Measurements from ENCODE around the gene ZNF648. TPM values are rescaled to one million over a fixed set of nuclear protein-coding genes. Genes with fewer than 3 reads are reported as not detected.
A peak's percentile ranks its signal among the peaks of the same experiment; 100 is the strongest.

Gene ZNF648
- total RNA-seq, 2 experiments from 2014 or later: not detected

GRCh38 chr1:182071924-182072323 lies 10.4 kb upstream of the ZNF648 start:
- Mint-ChIP-seq H3K9me3 (ENCODE audit: low read depth) (no peaks in the 10 kb centered on the region), H3K27me3 (peaks cover 10% of the 10 kb centered on the region), H3K4me1 (no peaks in the 10 kb centered on the region), H3K27ac (no peak overlapping the region), H3K4me3 (no peak overlapping the region), H3K36me3 (ENCODE audit: low read depth) (no peaks in the 10 kb centered on the region)
- ChIA-PET POLR2A (interaction anchor here (0.6 kb wide), 1 partner anchor 45 kb away, joined by 5 read pairs; no protein-coding TSS in a partner anchor), CTCF (interaction anchor here (0.7 to 2.3 kb wide), 5 partner anchors 9 to 592 kb away, joined by 3 to 7 read pairs (median 3); no protein-coding TSS in a partner anchor)
- intact Hi-C loops (cut with DNase I, micrococcal nuclease): no loop called here
- DNase-seq (no peak), ATAC-seq (no peak)

DNA sequence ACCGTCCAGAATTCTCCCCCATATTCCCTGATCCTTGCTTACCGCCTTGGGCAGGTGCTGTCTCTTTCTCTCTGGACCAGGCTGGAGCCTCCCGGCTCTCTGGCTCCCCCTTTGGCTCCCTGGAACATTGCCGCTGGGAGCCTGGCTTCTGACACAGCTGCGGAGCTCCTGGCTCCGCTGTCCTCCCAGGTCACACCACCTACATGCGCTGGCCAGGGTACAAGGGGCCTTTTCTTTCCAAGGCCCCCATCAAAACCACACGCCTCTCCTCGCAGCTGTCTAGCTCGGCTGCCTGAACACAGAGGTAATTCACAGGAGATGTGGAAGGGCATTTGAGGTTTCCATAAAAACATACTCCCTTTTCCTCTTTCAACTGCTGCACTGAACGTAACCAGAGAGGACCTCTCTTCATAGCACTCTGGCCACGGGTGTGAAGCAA lies 7.5 kb upstream of the ZNF648 start:
- H3K4me3 Mint-ChIP-seq: no peak overlapping the region
- ChIA-PET CTCF (interaction anchor here (0.7 to 4.5 kb wide), 9 partner anchors 11 to 328 kb away, joined by 3 to 33 read pairs (median 4); no protein-coding TSS in a partner anchor), POLR2A (no interaction called here)
- no peaks in the 10 kb centered on the region for H3K4me1 Mint-ChIP-seq
- no peak overlapping the region for H3K27ac Mint-ChIP-seq
- ATAC-seq (peak; percentile 87), DNase-seq (peak; percentile 64)
- H3K36me3 Mint-ChIP-seq (ENCODE audit: low read depth): no peaks in the 10 kb centered on the region
- H3K9me3 Mint-ChIP-seq (ENCODE audit: low read depth): no peaks in the 10 kb centered on the region
- intact Hi-C loops (cut with DNase I, micrococcal nuclease): no loop called here
- peaks cover 15% of the 10 kb centered on the region for H3K27me3 Mint-ChIP-seq

GRCh38 chr1:182066934-182067333 lies 5.4 kb upstream of the ZNF648 start:
- intact Hi-C loops (cut with DNase I, micrococcal nuclease): no loop called here
- Mint-ChIP-seq H3K4me3 (no peak overlapping the region), H3K36me3 (ENCODE audit: low read depth) (no peaks in the 10 kb centered on the region), H3K27me3 (peaks cover 24% of the 10 kb centered on the region), H3K4me1 (no peaks in the 10 kb centered on the region), H3K9me3 (ENCODE audit: low read depth) (no peaks in the 10 kb centered on the region), H3K27ac (no peak overlapping the region)
- ATAC-seq (no peak), DNase-seq (no peak)
- ChIA-PET POLR2A (no interaction called here), CTCF (interaction anchor here (3.3 to 4.5 kb wide), 2 partner anchors 13 kb away, joined by 10 to 33 read pairs; no protein-coding TSS in a partner anchor)

- Mint-ChIP-seq H3K9me3 (ENCODE audit: low read depth) (no peaks in the 10 kb centered on the region), H3K36me3 (ENCODE audit: low read depth) (no peaks in the 10 kb centered on the region), H3K4me1 (no peaks in the 10 kb centered on the region), H3K27me3 (peaks cover 33% of the 10 kb centered on the region), H3K4me3 (no peak overlapping the region), H3K27ac (no peak overlapping the region)
- ChIA-PET CTCF (interaction anchor here (0.6 to 2.8 kb wide), 3 partner anchors 11 to 27 kb away, joined by 3 to 15 read pairs (median 4); no protein-coding TSS in a partner anchor), POLR2A (no interaction called here)
- intact Hi-C loops (cut with DNase I, micrococcal nuclease): no loop called here
- ATAC-seq (no peak), DNase-seq (no peak)
Measured at GRCh38 chr1:182065126-182065845, 3.8 kb upstream of the ZNF648 start.

- intact Hi-C loops (cut with DNase I, micrococcal nuclease): no loop called here
Measured at GRCh38 chr1:182064611-182065010, 3.1 kb upstream of the ZNF648 start.

DNA sequence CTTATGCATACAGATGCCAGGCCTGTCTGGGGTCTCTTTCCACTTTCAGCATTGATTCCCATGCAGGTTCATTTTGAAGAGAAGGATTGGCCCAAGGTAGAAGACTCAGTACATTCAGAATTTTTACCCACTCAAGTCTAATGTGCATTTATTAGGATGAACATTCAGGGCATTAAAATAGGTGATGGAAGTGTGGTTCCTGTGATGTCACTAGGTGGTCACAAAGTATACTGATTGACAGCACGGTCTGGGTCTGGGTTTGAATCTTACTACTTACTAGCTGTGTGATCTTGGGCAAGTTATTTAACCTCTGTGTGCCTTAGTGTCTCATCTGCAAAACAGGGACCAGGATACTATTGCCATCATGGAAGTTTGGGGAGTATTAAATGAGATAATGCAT lies 711 bp upstream of the ZNF648 start:
- no peak overlapping the region for H3K27ac Mint-ChIP-seq
- H3K4me1 Mint-ChIP-seq: peaks cover 2% of the 10 kb centered on the region
- DNase-seq: no peak
- CTCF ChIA-PET: interaction anchor here (2.8 kb wide), 1 partner anchor 10 kb away, joined by 15 read pairs; no protein-coding TSS in a partner anchor
- H3K27me3 Mint-ChIP-seq: peaks cover 43% of the 10 kb centered on the region
- H3K9me3 Mint-ChIP-seq (ENCODE audit: low read depth): no peaks in the 10 kb centered on the region
- no peak for ATAC-seq
- POLR2A ChIA-PET: no interaction called here
- no peaks in the 10 kb centered on the region for H3K36me3 Mint-ChIP-seq (ENCODE audit: low read depth)
- intact Hi-C loops (cut with DNase I, micrococcal nuclease): no loop called here
- no peak overlapping the region for H3K4me3 Mint-ChIP-seq

More at GRCh38 chr1:182064611-182065010, 3.1 kb upstream of the ZNF648 start:
- Mint-ChIP-seq H3K27ac (no peak overlapping the region), H3K4me3 (no peak overlapping the region), H3K27me3 (peaks cover 36% of the 10 kb centered on the region), H3K9me3 (ENCODE audit: low read depth) (no peaks in the 10 kb centered on the region), H3K4me1 (no peaks in the 10 kb centered on the region), H3K36me3 (ENCODE audit: low read depth) (no peaks in the 10 kb centered on the region)
- DNase-seq (no peak), ATAC-seq (no peak)
- POLR2A ChIA-PET: no interaction called here
- CTCF ChIA-PET: interaction anchor here (0.6 to 2.8 kb wide), 3 partner anchors 10 to 28 kb away, joined by 3 to 15 read pairs (median 4); no protein-coding TSS in a partner anchor

GRCh38 chr1:182060877-182061276 lies 635 bp downstream of the ZNF648 start:
- Mint-ChIP-seq H3K27me3 (peaks cover 52% of the 10 kb centered on the region), H3K27ac (no peak overlapping the region), H3K9me3 (ENCODE audit: low read depth) (no peaks in the 10 kb centered on the region), H3K36me3 (ENCODE audit: low read depth) (no peaks in the 10 kb centered on the region), H3K4me1 (peaks cover 2% of the 10 kb centered on the region), H3K4me3 (no peak overlapping the region)
- intact Hi-C loops (cut with DNase I, micrococcal nuclease): no loop called here
- DNase-seq: no peak
- POLR2A ChIA-PET: no interaction called here
- CTCF ChIA-PET: no interaction called here
- ATAC-seq: no peak

DNA sequence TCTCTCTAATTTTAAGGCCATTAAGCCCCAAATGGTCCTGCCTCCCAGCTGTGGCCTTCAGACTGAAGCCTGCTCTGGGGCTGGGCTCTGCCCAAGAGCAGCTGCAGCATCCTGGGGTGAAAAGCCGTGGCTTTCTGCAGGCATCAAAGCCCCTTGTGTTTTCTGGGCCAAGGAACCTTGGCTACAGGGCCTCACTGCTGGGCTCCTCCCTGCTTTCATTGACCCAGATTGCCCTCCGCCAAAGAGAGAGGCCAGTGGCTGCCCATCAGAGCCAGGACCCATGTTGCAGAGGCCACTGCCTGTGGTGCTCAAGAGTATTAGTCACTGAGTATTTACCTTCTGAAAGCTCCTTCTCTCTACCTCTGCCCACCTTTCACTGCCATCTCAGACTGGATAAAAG lies 1.6 kb downstream of the ZNF648 start:
- H3K36me3 Mint-ChIP-seq (ENCODE audit: low read depth): no peaks in the 10 kb centered on the region
- H3K9me3 Mint-ChIP-seq (ENCODE audit: low read depth): no peaks in the 10 kb centered on the region
- intact Hi-C loops (cut with DNase I, micrococcal nuclease): loop anchor here in 1 of 2 experiments (10.0 kb wide), 1 partner anchor 315 kb away; no protein-coding TSS in a partner anchor
- DNase-seq (no peak), ATAC-seq (no peak)
- ChIA-PET POLR2A (no interaction called here), CTCF (interaction anchor here (0.6 to 1.6 kb wide), 2 partner anchors 19 to 338 kb away, joined by 3 to 5 read pairs; no protein-coding TSS in a partner anchor)
- peaks cover 53% of the 10 kb centered on the region for H3K27me3 Mint-ChIP-seq
- H3K4me3 Mint-ChIP-seq: no peak overlapping the region
- no peak overlapping the region for H3K27ac Mint-ChIP-seq
- peaks cover 2% of the 10 kb centered on the region for H3K4me1 Mint-ChIP-seq

- Mint-ChIP-seq H3K4me3 (no peak overlapping the region), H3K4me1 (peaks cover 6% of the 10 kb centered on the region), H3K27me3 (peaks cover 43% of the 10 kb centered on the region), H3K27ac (no peak overlapping the region), H3K36me3 (ENCODE audit: low read depth) (no peaks in the 10 kb centered on the region), H3K9me3 (ENCODE audit: low read depth) (no peaks in the 10 kb centered on the region)
- intact Hi-C loops (cut with DNase I, micrococcal nuclease): loop anchor here in 1 of 2 experiments (10.0 kb wide), 1 partner anchor 312 kb away; no protein-coding TSS in a partner anchor
- DNase-seq (peak; percentile 11), ATAC-seq (no peak)
- CTCF ChIA-PET: interaction anchor here (1.1 kb wide), 1 partner anchor 12 kb away, joined by 4 read pairs; no protein-coding TSS in a partner anchor
- POLR2A ChIA-PET: no interaction called here
Measured at GRCh38 chr1:182056601-182057366, 4.7 kb downstream of the ZNF648 start.

DNA sequence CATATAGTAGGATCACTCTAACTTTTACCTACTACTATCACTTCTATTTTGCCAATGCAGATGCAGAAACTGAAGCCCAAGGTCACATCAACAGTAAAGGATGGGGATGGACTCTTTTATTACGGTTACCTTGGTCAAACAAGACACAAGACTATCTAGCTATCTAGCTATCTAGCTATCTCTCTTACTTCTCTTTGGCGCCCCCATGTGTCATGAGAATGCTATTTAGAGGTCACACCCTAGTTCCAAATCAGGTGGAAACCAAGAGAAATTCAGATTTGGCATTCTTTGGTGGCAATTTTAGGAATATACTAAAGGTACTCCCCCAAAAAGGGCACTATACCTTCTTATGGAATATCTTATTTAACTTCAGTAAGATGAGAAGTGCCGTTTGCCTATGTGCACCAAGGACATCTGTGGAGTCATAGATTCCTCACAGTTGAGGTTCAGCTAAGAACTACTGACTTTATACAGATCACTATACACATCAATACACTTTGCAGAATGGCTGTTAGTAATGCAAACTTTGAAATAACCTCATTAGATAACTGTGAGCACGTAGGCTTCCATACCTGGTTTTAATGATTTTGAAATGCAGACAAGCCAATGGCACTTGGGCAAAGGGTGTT lies 6.7 kb downstream of the ZNF648 start:
- ChIA-PET POLR2A (no interaction called here), CTCF (interaction anchor here (0.5 to 2.2 kb wide), 24 partner anchors 10 to 1021 kb away, joined by 3 to 10 read pairs (median 3); partner anchors contain the start of gene MR1)
- intact Hi-C loops (cut with DNase I, micrococcal nuclease): loop anchor here (1.0 to 10.0 kb wide), 3 partner anchors 310 to 576 kb away; no protein-coding TSS in a partner anchor
- no peak overlapping the region for H3K27ac Mint-ChIP-seq
- no peaks in the 10 kb centered on the region for H3K36me3 Mint-ChIP-seq (ENCODE audit: low read depth)
- ATAC-seq (peak; percentile 44), DNase-seq (peak; percentile 75)
- H3K27me3 Mint-ChIP-seq: peaks cover 28% of the 10 kb centered on the region
- H3K4me1 Mint-ChIP-seq: peaks cover 7% of the 10 kb centered on the region
- H3K9me3 Mint-ChIP-seq (ENCODE audit: low read depth): no peaks in the 10 kb centered on the region
- no peak overlapping the region for H3K4me3 Mint-ChIP-seq

DNA sequence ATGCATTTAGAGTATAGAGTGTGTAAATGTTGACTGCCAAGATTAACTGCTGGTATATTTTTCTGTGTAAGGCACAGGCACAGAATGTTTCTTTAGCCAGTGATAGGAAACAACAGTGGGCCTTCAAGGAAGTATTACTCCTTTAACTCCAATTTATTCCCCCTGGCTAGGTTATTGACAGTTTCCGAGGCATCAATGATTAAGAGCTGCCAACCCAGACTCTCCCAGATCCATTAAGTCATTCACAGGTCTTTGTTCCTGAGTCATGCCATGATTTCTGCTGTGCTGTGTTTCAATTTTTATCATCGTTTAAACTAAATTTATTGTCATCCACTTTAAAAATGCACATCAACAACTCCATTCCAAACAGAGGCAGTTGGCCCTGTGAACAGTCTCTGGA lies 9.2 kb downstream of the ZNF648 start:
- no peak overlapping the region for H3K27ac Mint-ChIP-seq
- POLR2A ChIA-PET: no interaction called here
- ATAC-seq (no peak), DNase-seq (no peak)
- CTCF ChIA-PET: interaction anchor here (0.8 to 3.2 kb wide), 6 partner anchors 11 to 574 kb away, joined by 3 to 15 read pairs (median 4); no protein-coding TSS in a partner anchor
- H3K4me1 Mint-ChIP-seq: peaks cover 5% of the 10 kb centered on the region
- peaks cover 14% of the 10 kb centered on the region for H3K27me3 Mint-ChIP-seq
- no peaks in the 10 kb centered on the region for H3K9me3 Mint-ChIP-seq (ENCODE audit: low read depth)
- H3K36me3 Mint-ChIP-seq (ENCODE audit: low read depth): no peaks in the 10 kb centered on the region
- no peak overlapping the region for H3K4me3 Mint-ChIP-seq
- intact Hi-C loops (cut with DNase I, micrococcal nuclease): loop anchor here in 1 of 2 experiments (10.0 kb wide), 1 partner anchor 308 kb away; no protein-coding TSS in a partner anchor

All from activated CD4-positive, alpha-beta T cell treated with anti-CD3 and anti-CD28 coated beads for 36 hours (primary cell).